ENCODE data around the gene OR2G3. TPM values are rescaled to one million over a fixed set of nuclear protein-coding genes. Genes with fewer than 3 reads are reported as not detected.

The OR2G3 gene
- polyA plus RNA-seq, 1 donor (not counting 4 experiments of a cell fraction or from before 2014, with no cell fraction given) = not detected

GRCh38 chr1:247638011-247638410, 32.6 kb downstream of the OR2G3 start:
- Histone ChIP-seq H3K27me3 (ENCODE audit: control insufficient read depth, extremely low read depth, insufficient read depth, low read length) (no peaks in the 10 kb centered on the region), H2AFZ (ENCODE audit: control insufficient read depth, low read length) (no peak overlapping the region), H3K36me3 (ENCODE audit: control insufficient read depth in 2 of 2, extremely low read depth in 1 of 2, insufficient read depth in 2 of 2, low read length in 2 of 2) (no peaks in the 10 kb centered on the region), H4K20me1 (ENCODE audit: control insufficient read depth, extremely low read depth, insufficient read depth, low read length) (no peaks in the 10 kb centered on the region), H3K9me3 (ENCODE audit: control insufficient read depth, low read depth, low read length) (peaks cover 2% of the 10 kb centered on the region), H3K4me2 (ENCODE audit: control insufficient read depth, extremely low read depth, insufficient read depth, low read depth, low read length) (no peak overlapping the region), H3K4me3 (ENCODE audit: control insufficient read depth in 2 of 3, extremely low read depth in 1 of 3, insufficient read depth in 2 of 3, low read depth in 1 of 3, low read length in 3 of 3) (no peak overlapping the region), H3K79me2 (ENCODE audit: control insufficient read depth, insufficient read depth, low read length) (no peaks in the 10 kb centered on the region), H3K9ac (ENCODE audit: control insufficient read depth, extremely low read depth, insufficient read depth, low read length) (no peak overlapping the region), H3K4me1 (ENCODE audit: control insufficient read depth, extremely low read depth, insufficient read depth, low read length) (no peaks in the 10 kb centered on the region), H3K27ac (ENCODE audit: control insufficient read depth, insufficient read depth, low read length) (no peak overlapping the region), H3K9me1 (ENCODE audit: control insufficient read depth, extremely low read depth, insufficient read depth, low read length) (no peaks in the 10 kb centered on the region)
- no peak for TF ChIP-seq EZH2 (IDR thresholded peaks at IDR 0.05; ENCODE audit: low read length)
- TF ChIP-seq, protein P1, sequence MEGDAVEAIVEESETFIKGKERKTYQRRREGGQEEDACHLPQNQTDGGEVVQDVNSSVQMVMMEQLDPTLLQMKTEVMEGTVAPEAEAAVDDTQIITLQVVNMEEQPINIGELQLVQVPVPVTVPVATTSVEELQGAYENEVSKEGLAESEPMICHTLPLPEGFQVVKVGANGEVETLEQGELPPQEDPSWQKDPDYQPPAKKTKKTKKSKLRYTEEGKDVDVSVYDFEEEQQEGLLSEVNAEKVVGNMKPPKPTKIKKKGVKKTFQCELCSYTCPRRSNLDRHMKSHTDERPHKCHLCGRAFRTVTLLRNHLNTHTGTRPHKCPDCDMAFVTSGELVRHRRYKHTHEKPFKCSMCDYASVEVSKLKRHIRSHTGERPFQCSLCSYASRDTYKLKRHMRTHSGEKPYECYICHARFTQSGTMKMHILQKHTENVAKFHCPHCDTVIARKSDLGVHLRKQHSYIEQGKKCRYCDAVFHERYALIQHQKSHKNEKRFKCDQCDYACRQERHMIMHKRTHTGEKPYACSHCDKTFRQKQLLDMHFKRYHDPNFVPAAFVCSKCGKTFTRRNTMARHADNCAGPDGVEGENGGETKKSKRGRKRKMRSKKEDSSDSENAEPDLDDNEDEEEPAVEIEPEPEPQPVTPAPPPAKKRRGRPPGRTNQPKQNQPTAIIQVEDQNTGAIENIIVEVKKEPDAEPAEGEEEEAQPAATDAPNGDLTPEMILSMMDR (optimal IDR thresholded peaks at IDR 0.05 in 1 of 3, IDR thresholded peaks at IDR 0.05 in 1 of 3, conservative IDR thresholded peaks at IDR 0.05 in 1 of 3; ENCODE audit: extremely low read depth in 1 of 3, insufficient read depth in 2 of 3, low read length in 3 of 3) = no peak
- dilution Hi-C loops (cut with MboI; ENCODE audit: extremely low pct_ligation_motif_present, low sequenced_read_pairs) = no loop called here
- FAIRE-seq (no peak), DNase-seq (ENCODE audit: low read depth, low spot score) (no peak)

- Histone ChIP-seq H2AFZ (ENCODE audit: control insufficient read depth, low read length) (no peak overlapping the region), H3K9me3 (ENCODE audit: control insufficient read depth, low read depth, low read length) (peaks cover 2% of the 10 kb centered on the region), H3K36me3 (ENCODE audit: control insufficient read depth in 2 of 2, extremely low read depth in 1 of 2, insufficient read depth in 2 of 2, low read length in 2 of 2) (no peaks in the 10 kb centered on the region), H3K27me3 (ENCODE audit: control insufficient read depth, extremely low read depth, insufficient read depth, low read length) (no peaks in the 10 kb centered on the region), H3K4me3 (ENCODE audit: control insufficient read depth in 2 of 3, extremely low read depth in 1 of 3, insufficient read depth in 2 of 3, low read depth in 1 of 3, low read length in 3 of 3) (no peak overlapping the region), H3K9me1 (ENCODE audit: control insufficient read depth, extremely low read depth, insufficient read depth, low read length) (no peaks in the 10 kb centered on the region), H4K20me1 (ENCODE audit: control insufficient read depth, extremely low read depth, insufficient read depth, low read length) (no peaks in the 10 kb centered on the region), H3K4me2 (ENCODE audit: control insufficient read depth, extremely low read depth, insufficient read depth, low read depth, low read length) (no peak overlapping the region), H3K27ac (ENCODE audit: control insufficient read depth, insufficient read depth, low read length) (no peak overlapping the region), H3K79me2 (ENCODE audit: control insufficient read depth, insufficient read depth, low read length) (no peaks in the 10 kb centered on the region), H3K4me1 (ENCODE audit: control insufficient read depth, extremely low read depth, insufficient read depth, low read length) (no peaks in the 10 kb centered on the region), H3K9ac (ENCODE audit: control insufficient read depth, extremely low read depth, insufficient read depth, low read length) (no peak overlapping the region)
- DNase-seq (ENCODE audit: low read depth, low spot score) = no peak
- dilution Hi-C loops (cut with MboI; ENCODE audit: extremely low pct_ligation_motif_present, low sequenced_read_pairs) = no loop called here
- TF ChIP-seq EZH2 (IDR thresholded peaks at IDR 0.05; ENCODE audit: low read length) = no peak
- TF ChIP-seq, protein P1 (optimal IDR thresholded peaks at IDR 0.05 in 1 of 3, IDR thresholded peaks at IDR 0.05 in 1 of 3, conservative IDR thresholded peaks at IDR 0.05 in 1 of 3; ENCODE audit: extremely low read depth in 1 of 3, insufficient read depth in 2 of 3, low read length in 3 of 3) = no peak
- no peak for FAIRE-seq
These were observed 33.4 kb downstream of the OR2G3 start for GRCh38 chr1:247638781-247639180.

Data from keratinocyte (primary cell).